ENCODE data around the gene IPP.
"Not testable (repeated sequence)": the region's sequence is repeated elsewhere in the genome, so short reads cannot be mapped to it uniquely, and the experiment has no call there.

- TF ChIP-seq CTCF (conservative IDR thresholded peaks at IDR 0.05; ENCODE audit: low read length); EZH2phosphoT487 (IDR thresholded peaks at IDR 0.05; ENCODE audit: borderline replicate concordance): not testable (repeated sequence)
Measured at GRCh38 chr1:45726007-45726406, 24.4 kb downstream of the IPP start.
